ENCODE results near the gene USP2. TPM values are rescaled to one million over a fixed set of nuclear protein-coding genes. Genes with fewer than 3 reads are reported as not detected.
"Not testable (repeated sequence)": the region's sequence is repeated elsewhere in the genome, so short reads cannot be mapped to it uniquely, and the experiment has no call there.

Gene USP2
- polyA plus RNA-seq, 3 donors = 9.0 to 11.4 (median 10.0) TPM

- no peak for DNase-seq
Measured at GRCh38 chr11:119415517-119415916, 34.0 kb upstream of the USP2 start.

DNA sequence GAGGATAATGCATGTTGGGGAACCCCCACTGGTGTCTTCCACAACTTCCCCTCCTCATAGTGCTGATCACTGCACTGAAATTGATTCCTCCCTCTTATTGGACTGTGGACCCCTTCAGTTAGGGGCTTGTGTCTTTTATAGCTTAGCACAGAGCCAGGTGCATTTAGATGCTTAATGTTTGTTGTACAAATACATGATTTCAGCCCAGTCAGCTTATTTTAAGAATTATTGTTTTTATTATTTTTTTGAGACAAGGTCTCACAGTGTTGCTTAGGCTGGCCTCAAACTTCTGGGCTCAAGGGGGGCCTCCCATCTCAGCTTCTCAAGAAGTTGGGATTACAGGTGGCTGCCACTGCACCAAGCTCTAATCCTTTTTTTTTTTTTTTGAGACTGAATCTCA lies 33.2 kb upstream of the USP2 start:
- DNase-seq = no peak

GRCh38 chr11:119414321-119414720 lies 32.8 kb upstream of the USP2 start:
- no peak for DNase-seq

- DNase-seq = no peak
Measured at GRCh38 chr11:119412072-119412471, 30.6 kb upstream of the USP2 start.

DNA sequence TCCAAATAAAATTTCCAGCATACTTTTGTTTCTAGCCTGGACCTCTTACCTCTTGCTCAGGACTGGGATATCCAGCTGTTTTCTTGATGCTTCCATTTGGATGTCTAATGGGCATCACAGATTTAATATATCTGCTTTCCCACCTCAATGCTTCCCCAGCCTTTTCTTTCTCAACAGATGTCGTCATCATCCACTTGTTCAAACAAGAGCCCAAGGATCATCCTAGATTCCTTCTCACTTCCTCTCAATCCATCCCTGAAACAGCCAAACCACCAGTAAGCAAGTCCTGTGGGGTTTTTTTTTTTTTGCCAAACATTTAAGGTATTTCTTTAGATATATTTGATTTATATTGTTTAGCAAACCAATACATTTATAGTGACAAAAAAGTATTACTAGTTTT lies 29.0 kb upstream of the USP2 start:
- DNase-seq = no peak

DNA sequence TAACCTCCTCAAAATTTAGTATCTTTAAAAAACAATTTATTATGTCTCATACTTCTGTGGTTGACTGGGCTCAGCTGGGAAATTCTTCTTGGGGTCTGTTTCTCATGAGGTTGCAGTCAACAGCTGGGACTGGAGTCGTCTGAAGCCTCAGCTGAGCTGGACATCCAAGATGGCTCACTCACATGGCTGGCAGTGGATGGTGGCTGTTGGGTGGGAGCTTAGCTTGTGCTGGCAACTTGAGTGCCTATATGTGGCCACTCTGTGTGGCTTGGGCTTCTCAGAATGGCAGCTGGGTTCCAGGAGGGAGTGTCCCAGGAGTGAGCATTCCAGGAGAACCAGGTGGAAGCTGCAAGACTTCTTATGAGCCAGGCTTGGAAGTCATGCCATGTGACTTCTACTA lies 28.2 kb upstream of the USP2 start:
- no peak for DNase-seq

- DNase-seq = no peak
Measured at GRCh38 chr11:119406005-119406404, 24.5 kb upstream of the USP2 start.

GRCh38 chr11:119405448-119405847 lies 24.0 kb upstream of the USP2 start:
- not testable (repeated sequence) for DNase-seq

DNA sequence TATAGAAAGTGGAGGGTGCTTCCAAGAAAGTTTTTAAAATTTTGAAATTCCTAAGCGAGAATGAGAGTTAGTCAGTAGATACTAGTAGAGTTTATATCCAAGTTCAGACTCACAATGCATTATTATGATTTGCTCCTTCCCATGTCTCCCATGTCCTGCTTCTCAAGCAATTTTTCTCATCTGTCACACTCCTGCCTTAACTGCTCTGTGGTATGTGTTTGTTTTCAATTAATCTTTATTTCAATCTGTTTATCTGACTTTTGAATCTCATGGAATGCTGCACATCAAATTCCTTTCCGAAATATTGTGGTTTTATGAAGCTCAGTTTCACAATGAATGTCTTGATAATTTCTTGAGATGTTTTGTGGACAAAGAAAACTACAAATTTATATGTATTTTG lies 23.4 kb upstream of the USP2 start:
- DNase-seq = no peak

DNA sequence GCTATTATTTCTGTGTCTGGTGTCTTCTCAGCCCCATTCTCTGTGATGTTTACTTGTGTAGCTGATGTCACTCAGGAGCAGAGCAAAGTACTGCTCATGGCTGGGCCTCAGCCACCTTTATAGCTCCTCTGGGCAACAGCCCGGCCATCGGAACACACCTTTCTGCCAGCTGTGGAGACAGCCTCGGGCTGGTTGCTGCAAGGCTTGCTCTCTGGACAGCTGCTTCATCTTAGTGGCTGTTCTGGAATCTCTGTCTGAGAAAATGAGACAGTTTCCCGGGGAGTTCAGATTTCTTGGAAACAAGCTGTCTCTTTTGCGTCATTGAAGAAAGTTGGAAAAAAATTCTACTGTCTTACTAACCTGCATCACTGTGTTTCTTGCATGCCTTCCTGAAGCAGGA lies 21.5 kb upstream of the USP2 start:
- DNase-seq = no peak

DNA sequence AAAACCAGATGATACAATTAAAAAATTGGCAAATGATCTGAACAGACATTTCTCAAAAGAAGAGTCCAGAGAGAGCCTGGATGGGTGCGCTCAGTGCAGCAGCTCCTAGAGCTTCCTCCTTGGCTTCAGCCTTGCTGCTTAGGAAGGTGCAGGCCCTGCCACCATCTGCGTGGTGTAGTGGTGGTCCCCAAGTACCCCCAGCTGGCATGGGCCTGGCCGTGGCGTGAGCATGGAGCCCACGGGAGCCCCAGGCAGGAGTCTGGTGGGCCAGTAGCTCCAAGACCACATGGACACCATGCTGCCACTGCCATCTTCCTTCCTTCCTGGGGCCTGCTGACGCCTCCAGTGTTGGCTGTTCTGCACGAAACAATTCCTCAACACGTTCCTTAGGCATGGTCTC lies 21.0 kb upstream of the USP2 start:
- no peak for DNase-seq

DNA sequence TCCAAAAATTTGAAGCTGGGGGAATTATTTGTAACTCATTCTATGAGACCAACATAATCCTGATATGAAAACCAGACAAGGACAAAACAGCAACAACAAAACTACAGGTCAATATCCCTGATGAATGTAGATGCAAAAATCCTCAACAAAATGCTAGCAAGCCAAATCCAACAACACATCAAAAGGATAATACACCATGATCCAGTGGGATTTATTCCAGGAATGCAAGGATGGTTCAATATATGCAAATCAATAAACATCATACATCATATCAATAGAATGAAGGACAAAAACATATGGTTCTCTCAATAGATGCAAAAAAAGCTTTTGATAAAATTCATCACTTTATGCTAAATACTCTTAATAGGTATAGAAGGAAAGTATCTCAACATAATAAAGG lies 19.4 kb upstream of the USP2 start:
- no peak for DNase-seq

- DNase-seq = no peak
Measured at GRCh38 chr11:119397740-119398139, 16.2 kb upstream of the USP2 start.

GRCh38 chr11:119396835-119397234 lies 15.3 kb upstream of the USP2 start:
- DNase-seq = no peak

DNA sequence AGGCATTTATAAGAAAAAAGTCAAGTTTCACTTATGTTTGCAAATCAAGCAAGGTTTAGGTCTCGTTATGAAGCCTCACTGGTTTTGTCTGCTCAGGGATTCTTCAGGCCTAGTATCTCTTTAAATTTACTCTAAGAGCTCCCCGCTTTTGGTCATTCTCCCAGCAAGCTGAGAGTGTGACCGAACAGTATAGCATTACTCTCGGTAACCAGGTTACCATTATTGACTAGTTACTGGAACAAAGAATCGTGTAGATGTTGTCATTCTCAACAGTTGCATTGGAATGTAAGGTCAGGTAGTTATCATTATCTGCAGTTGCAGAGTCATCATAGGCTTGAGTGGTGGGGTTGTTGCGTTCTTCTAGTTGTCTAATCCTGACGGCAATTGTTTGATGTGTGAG lies 9.8 kb upstream of the USP2 start:
- no peak for DNase-seq

DNA sequence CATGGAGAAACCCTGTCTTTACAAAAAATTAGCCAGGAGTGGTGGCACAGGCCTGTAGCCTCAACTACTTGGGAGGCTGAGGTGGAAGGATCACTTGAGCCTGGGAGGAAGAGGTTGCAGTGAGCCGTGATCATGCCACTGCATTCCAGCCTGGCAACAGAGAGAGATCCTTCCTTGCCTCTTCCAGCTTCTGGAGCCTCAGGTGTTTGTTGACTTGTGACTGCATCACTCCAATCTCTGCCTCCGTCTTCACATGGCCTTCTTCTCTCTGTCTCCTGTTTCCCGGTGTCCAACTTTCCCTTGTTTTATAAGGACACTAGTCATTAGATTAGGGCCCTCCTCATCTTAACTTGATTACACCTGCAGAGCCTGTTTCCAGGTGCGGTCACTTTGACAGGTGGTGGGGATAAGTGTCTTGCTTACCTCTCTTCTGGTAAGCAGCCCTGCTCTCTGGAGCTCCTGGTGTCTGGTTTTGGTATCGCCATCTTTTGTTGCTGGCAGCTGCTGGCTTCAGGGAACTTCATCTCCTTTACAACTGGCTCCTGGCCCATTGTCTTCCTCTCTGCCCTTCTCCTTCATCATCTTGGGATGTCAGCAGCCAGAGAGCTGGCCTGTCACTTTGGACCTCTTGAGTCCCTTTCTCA lies 8.2 kb upstream of the USP2 start:
- no peak for DNase-seq

- DNase-seq = no peak
Measured at GRCh38 chr11:119388103-119388502, 6.6 kb upstream of the USP2 start.

DNA sequence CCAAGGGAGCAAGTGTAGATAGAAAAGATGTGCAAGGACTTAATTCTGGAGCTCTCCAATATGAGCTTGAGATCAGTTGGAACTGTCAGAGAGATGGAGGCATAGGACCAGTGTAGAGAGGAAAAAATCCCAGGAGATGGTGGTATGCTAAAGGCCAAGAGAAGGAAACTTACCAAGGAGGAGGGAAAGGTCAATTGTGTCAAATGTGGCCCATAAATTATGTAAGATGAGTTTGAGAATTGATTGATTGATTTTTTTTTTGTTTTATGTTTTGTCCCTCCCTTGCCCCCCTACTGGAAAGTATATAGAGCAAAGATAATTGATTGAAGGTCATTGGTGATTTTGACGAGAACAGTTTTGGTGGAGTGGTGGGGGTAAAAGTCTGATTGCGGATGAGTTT lies 2.8 kb upstream of the USP2 start:
- no peak for DNase-seq

DNA sequence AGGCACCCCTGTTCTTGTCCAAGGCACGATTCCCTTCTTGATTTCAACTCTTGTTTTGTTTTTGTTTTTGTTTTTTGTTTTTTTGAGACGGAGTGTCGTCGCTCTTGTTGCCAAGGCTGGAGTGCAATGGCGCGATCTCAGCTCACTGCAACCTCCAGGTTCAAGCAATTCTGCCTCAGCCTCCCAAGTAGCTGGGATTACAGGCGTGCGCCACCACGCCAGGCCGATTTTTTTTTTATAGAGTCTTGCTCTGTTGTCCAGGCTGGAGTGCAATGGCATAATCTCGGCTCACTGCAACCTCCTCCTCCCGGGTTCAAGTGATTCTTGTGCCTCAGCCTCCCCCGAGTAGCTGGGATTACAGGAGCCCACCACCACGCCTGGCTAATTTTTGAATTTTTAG lies 1.0 kb upstream of the USP2 start:
- DNase-seq = not testable (repeated sequence)

DNA sequence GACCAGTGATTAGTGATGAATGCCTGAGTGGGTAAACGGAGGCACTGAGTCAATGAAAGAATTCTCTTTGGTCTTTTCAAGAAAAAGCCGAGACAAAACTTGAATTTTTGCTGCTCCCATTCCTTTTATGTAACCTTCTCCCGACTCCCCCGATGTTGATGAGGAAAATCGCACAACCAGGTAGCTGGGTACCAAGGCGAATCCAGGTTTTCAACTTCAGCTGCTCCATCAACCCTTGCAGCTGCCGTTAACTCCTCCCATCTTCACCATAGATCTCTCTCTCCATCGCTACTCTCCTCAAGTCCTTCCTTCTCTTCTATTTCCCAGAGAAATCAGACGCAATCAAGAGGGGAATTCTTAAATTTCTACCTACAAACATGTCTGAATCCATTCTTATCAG lies 611 bp upstream of the USP2 start:
- DNase-seq = no peak

DNA sequence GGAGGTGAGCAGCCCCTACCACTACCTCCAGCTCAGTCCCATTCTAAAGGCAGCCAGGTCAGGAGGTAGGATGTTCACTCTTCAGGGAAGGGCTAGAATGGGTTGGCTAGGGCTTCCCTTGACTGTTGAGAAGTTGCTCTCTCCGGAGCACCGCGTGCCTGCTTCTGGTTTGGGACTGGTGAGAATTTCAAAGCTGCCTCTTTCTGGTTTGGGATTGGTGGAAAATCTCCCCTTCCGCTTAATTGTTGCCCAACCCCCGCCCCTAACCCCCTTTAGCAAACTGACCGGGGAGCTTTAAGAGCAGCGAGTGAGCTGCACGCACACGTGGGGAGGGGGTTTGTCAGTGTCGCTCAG lies 686 bp downstream of the USP2 start:
- DNase-seq = no peak

- DNase-seq = no peak
Measured at GRCh38 chr11:119380160-119380826, 1.2 kb downstream of the USP2 start.

- DNase-seq = no peak
Measured at GRCh38 chr11:119378851-119379465, 2.5 kb downstream of the USP2 start.

All from renal pelvis (tissue), 4 donors.